ENCODE measurements around the gene COQ3. TPM values are rescaled to one million over a fixed set of nuclear protein-coding genes. Genes with fewer than 3 reads are reported as not detected.

The COQ3 gene
- total RNA-seq, 1 experiment from 2014 or later, result 10.9 TPM

DNA sequence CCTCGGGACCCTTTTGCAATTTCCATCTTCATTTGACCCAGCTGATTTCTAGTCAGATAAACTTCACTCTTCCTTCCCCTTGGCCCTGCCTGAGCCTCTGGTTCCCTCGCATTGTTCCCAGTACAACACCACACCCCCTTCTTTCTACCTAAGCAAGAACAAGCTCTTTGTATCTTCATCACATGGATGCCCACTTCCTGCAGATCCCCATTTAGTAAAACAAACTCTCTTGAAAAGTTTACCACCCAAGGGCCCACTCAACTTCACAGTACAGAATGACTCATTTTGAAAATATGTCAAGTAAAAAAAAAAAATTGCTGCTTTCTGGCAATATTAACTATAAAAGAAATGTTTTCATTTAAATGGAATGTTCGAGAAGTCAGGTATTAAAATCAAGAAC lies 49.7 kb downstream of the COQ3 start:
- no peak overlapping the region for H3K14ac ChIP-seq (ENCODE audit: insufficient read depth, low read length)
- no peak overlapping the region for H3K56ac ChIP-seq (ENCODE audit: insufficient read length, low read depth, low read length)
- peak overlapping the region in 2 of 3 experiments; percentile 1 to 15; a peak in 2 of 7 replicates for H3K27ac Mint-ChIP-seq
- H3K9ac ChIP-seq (ENCODE audit: extremely low read depth, insufficient read length, low read length), result peak overlapping the region; percentile 11
- no peak overlapping the region for H4K8ac ChIP-seq (replicated peaks; ENCODE audit: insufficient read length, low read depth, low read length)
- no peak overlapping the region for H2AFZ ChIP-seq (ENCODE audit: low read length)
- H3K27ac ChIP-seq (ENCODE audit: insufficient read length, low read depth, low read length), result no peak overlapping the region
- no peak overlapping the region for H4K5ac ChIP-seq (ENCODE audit: insufficient read length, low read depth, low read length)
- no CpG with 5 or more reads among the region's 3 CpGs for WGBS (ENCODE audit: extremely low coverage, insufficient read length, low lambda C conversion rate)
- H3K4me1 Mint-ChIP-seq, result peaks cover 31 to 32% of the 10 kb centered on the region in 2 experiments
- H3K23ac ChIP-seq (ENCODE audit: insufficient read length, low read depth, low read length), result no peak overlapping the region
- no peak overlapping the region for H3K18ac ChIP-seq (ENCODE audit: insufficient read length, low read depth, low read length)
- H3K79me1 ChIP-seq (ENCODE audit: insufficient read depth, low read depth, low read length, poor library complexity, severe bottlenecking), result no peaks in the 10 kb centered on the region
- no peak overlapping the region for H3T11ph ChIP-seq (ENCODE audit: low read length)
- no peak overlapping the region for H2BK12ac ChIP-seq (ENCODE audit: insufficient read length, low read depth, low read length)
- no peak overlapping the region for H2BK15ac ChIP-seq (ENCODE audit: low read depth, low read length)
- no peaks in the 10 kb centered on the region for H3K27me3 Mint-ChIP-seq (ENCODE audit: low read depth)
- H3K4me2 ChIP-seq (ENCODE audit: insufficient read depth, insufficient read length, low read length), result no peak overlapping the region
- no peaks in the 10 kb centered on the region for H3K9me3 Mint-ChIP-seq
- H3K27me3 ChIP-seq (ENCODE audit: insufficient read depth, low read length), result no peaks in the 10 kb centered on the region
- H3K4me1 ChIP-seq (ENCODE audit: insufficient read depth, low read length), result peaks cover 8% of the 10 kb centered on the region; the same call in 1 of the 2 replicates
- H3K79me2 ChIP-seq (ENCODE audit: insufficient read depth, low read length), result no peaks in the 10 kb centered on the region
- H3K9me3 ChIP-seq (ENCODE audit: control insufficient read depth, low read depth, low read length), result no peaks in the 10 kb centered on the region
- TF ChIP-seq, protein P1, sequence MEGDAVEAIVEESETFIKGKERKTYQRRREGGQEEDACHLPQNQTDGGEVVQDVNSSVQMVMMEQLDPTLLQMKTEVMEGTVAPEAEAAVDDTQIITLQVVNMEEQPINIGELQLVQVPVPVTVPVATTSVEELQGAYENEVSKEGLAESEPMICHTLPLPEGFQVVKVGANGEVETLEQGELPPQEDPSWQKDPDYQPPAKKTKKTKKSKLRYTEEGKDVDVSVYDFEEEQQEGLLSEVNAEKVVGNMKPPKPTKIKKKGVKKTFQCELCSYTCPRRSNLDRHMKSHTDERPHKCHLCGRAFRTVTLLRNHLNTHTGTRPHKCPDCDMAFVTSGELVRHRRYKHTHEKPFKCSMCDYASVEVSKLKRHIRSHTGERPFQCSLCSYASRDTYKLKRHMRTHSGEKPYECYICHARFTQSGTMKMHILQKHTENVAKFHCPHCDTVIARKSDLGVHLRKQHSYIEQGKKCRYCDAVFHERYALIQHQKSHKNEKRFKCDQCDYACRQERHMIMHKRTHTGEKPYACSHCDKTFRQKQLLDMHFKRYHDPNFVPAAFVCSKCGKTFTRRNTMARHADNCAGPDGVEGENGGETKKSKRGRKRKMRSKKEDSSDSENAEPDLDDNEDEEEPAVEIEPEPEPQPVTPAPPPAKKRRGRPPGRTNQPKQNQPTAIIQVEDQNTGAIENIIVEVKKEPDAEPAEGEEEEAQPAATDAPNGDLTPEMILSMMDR (conservative IDR thresholded peaks at IDR 0.05), result no peak
- no peak overlapping the region for H2AK5ac ChIP-seq (ENCODE audit: insufficient read length, low read length)
- peaks cover 6% of the 10 kb centered on the region for H3K23me2 ChIP-seq (ENCODE audit: insufficient read length, low read depth, low read length, poor library complexity, severe bottlenecking)
- H2BK5ac ChIP-seq (ENCODE audit: insufficient read length, low read length), result no peak overlapping the region
- no peak overlapping the region for H3K4ac ChIP-seq (ENCODE audit: low read depth, low read length)
- no peaks in the 10 kb centered on the region for H4K20me1 ChIP-seq (ENCODE audit: control insufficient read depth, insufficient read depth, insufficient read length)
- H2BK20ac ChIP-seq (ENCODE audit: low read depth, low read length, poor library complexity, severe bottlenecking), result no peak overlapping the region
- H3K4me3 Mint-ChIP-seq, result no peak overlapping the region
- peaks cover 0 to 4% (median 1%) of the 10 kb centered on the region in 3 experiments; a peak in 2 of 7 replicates for H3K36me3 Mint-ChIP-seq (ENCODE audit: insufficient read depth in 1 of 3, low read depth in 3 of 3)
- no peak overlapping the region for H4K91ac ChIP-seq (ENCODE audit: insufficient read length, low read depth, low read length)
- DNase-seq, result no peak
- no peak overlapping the region for H2BK120ac ChIP-seq (ENCODE audit: low read depth, low read length, poor library complexity, severe bottlenecking)

Data from H9 (cell line).